HG02759 (cell line): Measurements from ENCODE around the gene TSHZ3.

ENCODE experiments used
- ATAC-seq: cut with Tn5 transposase; IDR thresholded peaks from one replicate; pipeline ENCODE4 v1.9.1; 2021; ENCODE audit warnings: mild to moderate bottlenecking, moderate library complexity; ENCODE audit not compliant: unreplicated experiment

Gene TSHZ3

DNA sequence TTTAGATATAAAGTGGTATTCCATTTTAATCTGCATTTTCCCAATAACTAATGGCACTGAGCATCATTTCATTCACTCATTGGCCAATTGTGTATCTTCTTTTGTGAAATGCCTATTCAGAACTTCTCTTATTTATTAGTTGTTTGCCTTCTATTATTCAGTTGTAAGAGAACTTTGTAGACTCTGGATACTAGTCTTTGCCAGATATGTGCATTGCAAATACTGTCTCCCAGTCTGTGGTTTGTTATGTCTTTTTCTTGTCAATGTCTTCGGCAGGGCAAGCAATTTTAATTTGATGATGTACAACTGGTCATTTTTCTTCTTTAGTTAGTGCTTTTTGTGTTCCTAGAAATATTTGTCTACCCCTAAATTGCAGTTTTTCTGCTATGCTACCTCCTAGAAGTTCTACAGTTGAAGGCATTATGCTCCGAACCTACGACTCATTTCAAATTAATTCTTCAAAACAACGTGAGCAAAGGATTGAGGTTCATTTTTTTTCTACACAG is 115.9 kb downstream of the TSHZ3 start:
- no peak for ATAC-seq

DNA sequence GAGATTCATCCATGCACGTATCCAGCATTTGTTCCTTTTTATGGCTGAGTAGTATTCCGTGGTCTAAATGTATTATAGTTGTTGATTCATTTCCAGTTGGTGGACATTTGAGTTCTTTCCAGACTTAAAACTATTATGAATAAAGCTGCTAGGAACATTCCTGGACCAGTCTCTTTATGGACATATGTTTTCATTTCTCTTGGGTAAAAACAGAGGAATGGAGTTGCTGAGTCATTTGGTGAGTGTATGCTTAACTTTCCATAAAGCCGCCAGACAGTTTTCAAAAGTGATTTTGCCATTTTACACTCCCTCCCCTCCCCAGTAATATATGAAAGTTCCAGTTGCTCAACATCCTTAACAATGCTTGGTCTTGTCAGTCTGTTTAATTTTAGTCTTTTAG is 116.4 kb downstream of the TSHZ3 start:
- ATAC-seq, result no peak

DNA sequence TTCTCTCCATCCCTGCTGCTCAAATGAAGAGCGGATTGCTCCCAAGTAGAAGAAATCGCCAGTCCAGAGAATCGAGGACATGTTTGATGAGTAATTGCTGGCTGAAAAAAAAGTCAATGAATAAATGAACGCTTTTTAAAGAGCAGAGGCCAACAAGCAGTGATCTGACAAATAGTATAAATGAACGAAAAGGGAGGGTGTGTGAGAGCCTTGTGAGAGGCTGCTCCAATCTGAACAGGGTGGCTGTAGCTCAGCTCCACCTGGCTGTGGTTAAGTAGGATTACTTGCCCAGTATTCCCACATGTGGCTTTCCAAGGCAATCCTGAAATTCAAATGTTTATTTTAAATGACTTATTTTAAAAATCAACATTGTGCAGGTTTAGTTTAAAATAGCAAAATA is 117.1 kb downstream of the TSHZ3 start:
- no peak for ATAC-seq

DNA sequence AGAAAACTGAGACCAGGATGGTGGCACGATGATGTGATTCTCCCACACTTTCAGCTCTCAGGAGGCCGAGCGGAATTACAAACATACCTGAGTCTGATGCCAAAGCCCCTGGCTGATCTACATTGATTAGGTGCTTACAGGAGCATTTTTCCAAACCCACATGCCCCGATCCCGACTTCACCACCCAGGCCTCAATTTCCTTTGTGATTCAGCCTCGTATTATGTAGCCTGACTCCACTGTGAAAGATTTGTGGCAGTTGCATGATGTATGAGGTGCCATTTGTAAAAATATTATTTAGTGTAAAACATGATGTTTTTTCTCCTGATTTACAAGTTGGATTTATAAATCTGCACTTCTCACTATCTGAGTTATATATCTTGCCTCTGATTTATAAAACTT is 118.0 kb downstream of the TSHZ3 start:
- ATAC-seq, result no peak

DNA sequence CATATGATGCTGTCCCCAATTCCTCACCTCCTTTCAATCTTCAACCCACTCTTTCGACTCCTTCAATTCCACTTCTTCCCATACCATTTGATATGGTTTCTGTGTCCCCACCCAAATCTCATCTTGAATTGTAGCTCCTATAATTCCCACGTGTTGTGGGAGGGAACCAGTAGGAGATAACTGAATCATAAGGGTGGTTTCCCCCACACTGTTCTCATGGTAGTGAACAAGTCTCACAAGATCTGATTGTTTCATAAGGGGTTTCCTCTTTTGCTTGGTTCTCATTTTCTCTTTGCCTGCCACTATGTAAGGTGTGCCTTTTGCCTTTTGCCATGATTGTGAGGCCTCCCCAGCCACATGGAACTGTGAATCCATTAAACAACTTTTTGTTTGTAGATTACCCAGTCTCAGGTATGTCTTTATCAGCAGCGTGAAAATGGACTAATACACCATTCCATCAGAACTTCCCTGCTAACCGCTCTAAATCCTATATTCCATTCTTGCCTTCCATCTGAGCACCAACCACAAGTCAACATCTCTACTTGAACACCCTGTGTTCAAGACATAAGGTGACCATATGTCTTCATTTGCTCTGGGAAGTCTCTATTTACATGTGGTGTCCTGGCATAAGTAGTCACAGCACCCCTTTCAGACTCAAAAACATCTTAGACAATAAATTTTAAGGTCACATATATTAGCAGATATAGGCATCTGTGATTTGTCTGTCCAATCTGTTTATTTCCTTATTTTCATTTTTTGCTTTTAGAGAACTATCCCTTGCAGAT is 122.9 kb downstream of the TSHZ3 start:
- no peak for ATAC-seq
